K562 (cell line): ENCODE results near the gene JADE2. TPM values are rescaled to one million over a fixed set of nuclear protein-coding genes. Genes with fewer than 3 reads are reported as not detected.
A peak's percentile ranks its signal among the peaks of the same experiment; 100 is the strongest.

ENCODE experiments used
- ATAC-seq: fragments of 200-7000 bp; cut with Tn5 transposase; 3 replicates; pipeline ENCODE4 v1.9.1; 2020; ENCODE audit warnings: moderate library complexity
- BruUV-seq: library from RNA; stranded (reverse); fragments of 400-500 nt; replicated peaks from 2 replicates; lab custom pipeline; 2021; lab: Mats Ljungman, UMichigan
- CTCF ChIA-PET: fragments of 300-600 bp; formaldehyde crosslinking; extraction: SDS; loops from one replicate; lab custom pipeline; 2021; ENCODE audit warnings: low intra/inter-chr PET ratio; lab: Yijun Ruan, JAX
- POLR2A ChIA-PET: fragments of 300-600, 350-650 bp; sonication (Branson Sonifier 250); formaldehyde crosslinking; extraction: SDS; loops from one replicate; lab custom pipeline; 2021; ENCODE audit warnings: antibody characterized with exemption, inconsistent platforms; lab: Yijun Ruan, JAX
- DNase-seq, 4 experiments: peaks; one replicate each; pipeline versions ENCODE4 v3.0.0 to v3.0.0-alpha.2; 2011 to 2018; ENCODE audit warnings: low spot score in 3 of 4, mixed read lengths in 3 of 4; ENCODE audit errors: extremely low read depth in 1 of 4
- FAIRE-seq: peaks from 2 replicates; lab custom pipeline; 2011; peaks lifted over from hg19 to GRCh38; lab: Jason Lieb, UNC
- H2AFZ ChIP-seq: 2 replicates; pipeline ENCODE4 v1.6.0; 2011; ENCODE audit warnings: low read depth, low read length, control low read depth, inconsistent platforms
- H3K27ac ChIP-seq: fragments of 200-600 bp; 3 replicates; pipeline ENCODE4 v1.8.0; 2011; ENCODE audit warnings: low read depth, mild to moderate bottlenecking, control low read depth, inconsistent platforms, low read length, moderate library complexity, mixed read lengths; ENCODE audit errors: extremely low read depth
- H3K27me3 ChIP-seq, 2 experiments: fragments of 300-600 bp in 1 of 2; 2 replicates in 1 of 2; 3 replicates in 1 of 2; pipeline versions ENCODE4 v1.6.0 to v1.8.0; 2011; ENCODE audit warnings: inconsistent platforms in 2 of 2, low read length in 2 of 2, mild to moderate bottlenecking in 1 of 2, mixed read lengths in 1 of 2, moderate library complexity in 1 of 2; ENCODE audit not compliant: control insufficient read depth in 2 of 2, insufficient read depth in 2 of 2
- H3K36me3 ChIP-seq: fragments of 300-600 bp; 3 replicates; pipeline ENCODE4 v1.8.0; 2011; ENCODE audit warnings: mild to moderate bottlenecking, low read length, inconsistent platforms; ENCODE audit not compliant: control insufficient read depth, insufficient read depth
- H3K4me1 ChIP-seq, 2 experiments: fragments of 200-600 bp in 1 of 2; replicated peaks in 1 of 2; 2 replicates in 1 of 2; 3 replicates in 1 of 2; pipeline versions ENCODE4 v1.5.1 to v1.8.0; 2011; ENCODE audit warnings: inconsistent platforms in 2 of 2, low read length in 2 of 2, mild to moderate bottlenecking in 1 of 2, mixed read lengths in 1 of 2, moderate library complexity in 1 of 2; ENCODE audit not compliant: control insufficient read depth in 2 of 2, insufficient read depth in 2 of 2
- H3K4me2 ChIP-seq: 2 replicates; pipeline ENCODE4 v1.6.1; 2011; ENCODE audit warnings: low read length, control low read depth, inconsistent platforms, mixed read lengths; ENCODE audit not compliant: insufficient read depth
- H3K4me3 ChIP-seq: fragments of 200-600 bp; sonication (generic), shearing (Covaris generic); 2 replicates; pipeline ENCODE4 v1.5.1; 2016; ENCODE audit warnings: control low read depth, inconsistent platforms
- H3K79me2 ChIP-seq: fragments of 200-600 bp; 3 replicates; pipeline ENCODE4 v1.8.0; 2011; ENCODE audit warnings: low read length, inconsistent platforms; ENCODE audit not compliant: control insufficient read depth, insufficient read depth
- H3K9ac ChIP-seq, 2 experiments: 2 replicates each; pipeline versions ENCODE4 v1.6.0 to v1.6.1; 2011; ENCODE audit warnings: low read depth in 2 of 2, low read length in 2 of 2, control low read depth in 1 of 2, inconsistent platforms in 1 of 2, mild to moderate bottlenecking in 1 of 2, mixed read lengths in 1 of 2; ENCODE audit not compliant: insufficient read depth in 1 of 2
- H3K9me1 ChIP-seq: one replicate; pipeline ENCODE4 v1.6.0; 2011; ENCODE audit warnings: inconsistent platforms, mild to moderate bottlenecking, low read length, moderate library complexity; ENCODE audit not compliant: control insufficient read depth, insufficient read depth
- H3K9me3 ChIP-seq: replicated peaks from 2 replicates; pipeline ENCODE4 v1.5.1; 2011; ENCODE audit warnings: low read depth, low read length, inconsistent platforms; ENCODE audit not compliant: control insufficient read depth, insufficient read depth
- H4K20me1 ChIP-seq: replicated peaks from 2 replicates; pipeline ENCODE4 v1.6.1; 2011; ENCODE audit warnings: low read length, inconsistent platforms, mixed read lengths; ENCODE audit not compliant: control insufficient read depth, insufficient read depth
- ARID4B ChIP-seq: sonication (generic); formaldehyde crosslinking; IDR thresholded peaks from 2 replicates; pipeline ENCODE4 v1.8.0; 2022; ENCODE audit warnings: mild to moderate bottlenecking, missing genetic modification reagents
- NEUROD1 ChIP-seq: fragments of 150-350 bp; IDR thresholded peaks from 2 replicates; pipeline ENCODE4 v1.6.1; 2014; ENCODE audit warnings: borderline replicate concordance, low read length, low read depth; ENCODE audit not compliant: partially characterized antibody
- SETDB1 ChIP-seq: IDR thresholded peaks from one replicate; pipeline ENCODE4 v1.6.1; 2012; ENCODE audit warnings: low read length, control low read depth, inconsistent platforms
- WGBS: fragments of 100-300 bp; shearing (Covaris generic); methylation state at CpG from one replicate; pipeline ENCODE4 v1.1.6; 2016; ENCODE audit warnings: low coverage, mixed read lengths; ENCODE audit not compliant: insufficient coverage; ENCODE audit errors: missing lambda C conversion rate; 5-methylcytosine and 5-hydroxymethylcytosine counted together
- in situ Hi-C: fragments of 300-500 bp; cut with MboI; formaldehyde crosslinking; loops from 4 replicates; pipeline ENCODE4 v1.15.0; 2018; ENCODE audit warnings: inconsistent platforms, mixed read lengths
- intact Hi-C: fragments of 100-400 bp; cut with micrococcal nuclease; formaldehyde crosslinking; loops from 2 replicates; pipeline ENCODE4 v1.14.2; 2022
- polyA plus RNA-seq, 8 experiments: library from polyadenylated mRNA; depleted of rRNA in 4 of 8; stranded (reverse) in 5 of 8; unstranded in 3 of 8; fragments of >200 nt; fragmentation: Nextera tagmentation in 2 of 8; fragmentation: Illumina TruSeq in 1 of 8; extraction: Ambion mirVana in 2 of 8; extraction: Trizol in 1 of 8; gene quantifications; 2 replicates each; pipeline versions ENCODE4 v1.2.1 to v1.2.3, GENCODE V29; 2011 to 2014; ENCODE audit warnings: inconsistent platforms in 1 of 8, missing spikeins in 1 of 8
- total RNA-seq, 7 experiments: library from RNA; depleted of rRNA in 6 of 7; stranded (reverse); fragments of >200 nt in 6 of 7; fragmentation: Illumina TruSeq in 2 of 7; extraction: Trizol in 2 of 7; gene quantifications; 2 replicates each; pipeline versions ENCODE4 v1.2.1 to v1.2.3, GENCODE V29; 2011 to 2021; ENCODE audit warnings: low replicate concordance in 1 of 7

The JADE2 gene
- total and polyA plus RNA-seq, 9 of the 15 experiments (the other 6 are each of a cell fraction or from before 2014, with no cell fraction given), result 0.50 to 23.3 (median 9.1) TPM

- TF ChIP-seq NEUROD1, result no peak
- no peak for TF ChIP-seq SETDB1
These were observed 35.1 kb upstream of the JADE2 start (continued) for GRCh38 chr5:134490255-134490924.

GRCh38 chr5:134490925-134491271, 34.6 kb upstream of the JADE2 start:
- BruUV-seq, result no TSS peak
- POLR2A ChIA-PET, result interaction anchor here (1.0 to 1.9 kb wide), 2 partner anchors 11 to 25 kb away, joined by 3 to 5 read pairs; no protein-coding TSS in a partner anchor
- Histone ChIP-seq H3K9me3 (no peaks in the 10 kb centered on the region), H3K4me2 (no peak overlapping the region), H3K79me2 (no peaks in the 10 kb centered on the region), H4K20me1 (no peaks in the 10 kb centered on the region), H3K4me1 (peaks cover 0 to 14% of the 10 kb centered on the region in 2 experiments; a peak in 1 of 5 replicates), H3K27ac (no peak overlapping the region), H3K9me1 (no peaks in the 10 kb centered on the region), H3K4me3 (no peak overlapping the region), H3K36me3 (no peaks in the 10 kb centered on the region), H3K9ac (no peak overlapping the region; a peak in 1 of 4 replicates), H2AFZ (no peak overlapping the region), H3K27me3 (no peaks in the 10 kb centered on the region)
- TF ChIP-seq ARID4B (CRISPR knock-in tag), result no peak
- CTCF ChIA-PET, result no interaction called here
- in situ Hi-C loops, result no loop called here
- WGBS, result 48% methylated on average over 3 of the region's 8 CpGs
- FAIRE-seq (no peak), ATAC-seq (no peak), DNase-seq (peak in 1 of 4 experiments; percentile 2)
- intact Hi-C loops, result no loop called here
